C1 segment of cervical spinal cord (tissue), 14 donors: Measurements from ENCODE around the gene ACTR3C.
"Not testable (repeated sequence)": the region's sequence is repeated elsewhere in the genome, so short reads cannot be mapped to it uniquely, and the experiment has no call there.

Experiments
- DNase-seq, 14 donors: peaks; one replicate each; lab custom pipeline; 2025; lab: John Stamatoyannopoulos, UW

Gene ACTR3C

GRCh38 chr7:150336746-150337145, 13.4 kb upstream of the ACTR3C start:
- no peak for DNase-seq

- DNase-seq = no peak
These were observed 12.4 kb upstream of the ACTR3C start for GRCh38 chr7:150335774-150336112.

GRCh38 chr7:150335108-150335773, 11.9 kb upstream of the ACTR3C start:
- DNase-seq = no peak

- no peak for DNase-seq
These were observed 10.8 kb upstream of the ACTR3C start for GRCh38 chr7:150334108-150334507.

- DNase-seq = no peak
These were observed 10.3 kb upstream of the ACTR3C start for GRCh38 chr7:150333659-150334058.

GRCh38 chr7:150332852-150333635, 9.7 kb upstream of the ACTR3C start:
- DNase-seq = no peak

- DNase-seq = no peak
These were observed 7.0 kb upstream of the ACTR3C start for GRCh38 chr7:150330211-150330885.

GRCh38 chr7:150329331-150330120, 6.2 kb upstream of the ACTR3C start:
- peak in 4 of 14 donors; percentile 20 to 57 (median 30) for DNase-seq

GRCh38 chr7:150327308-150327707, 4.0 kb upstream of the ACTR3C start:
- DNase-seq = no peak

GRCh38 chr7:150326657-150327268, 3.4 kb upstream of the ACTR3C start:
- DNase-seq = no peak

GRCh38 chr7:150325901-150326300, 2.6 kb upstream of the ACTR3C start:
- no peak for DNase-seq

- no peak for DNase-seq
These were observed 1.8 kb upstream of the ACTR3C start for GRCh38 chr7:150325110-150325611.

- DNase-seq = no peak
These were observed 1.1 kb upstream of the ACTR3C start for GRCh38 chr7:150324373-150324961.

- DNase-seq = no peak
These were observed 482 bp upstream of the ACTR3C start for GRCh38 chr7:150323682-150324372.

- no peak for DNase-seq
These were observed 1.1 kb downstream of the ACTR3C start for GRCh38 chr7:150322114-150322832.

GRCh38 chr7:150321788-150322113, 1.6 kb downstream of the ACTR3C start:
- DNase-seq = no peak

- no peak for DNase-seq
These were observed 5.4 kb downstream of the ACTR3C start for GRCh38 chr7:150317748-150318444.

- not testable (repeated sequence) for DNase-seq
These were observed 6.4 kb downstream of the ACTR3C start for GRCh38 chr7:150316987-150317386.

- DNase-seq = no peak
These were observed 8.6 kb downstream of the ACTR3C start for GRCh38 chr7:150314639-150315239.
